H9 (cell line): ENCODE measurements around the gene CCDC91. TPM values are rescaled to one million over a fixed set of nuclear protein-coding genes. Genes with fewer than 3 reads are reported as not detected.

Source experiments
- DNase-seq: peaks from one replicate; pipeline ENCODE4 v3.0.0-alpha.2; 2017
- H2AFZ ChIP-seq: one replicate; pipeline ENCODE4 v1.6.1; 2013; ENCODE audit warnings: mild to moderate bottlenecking, low read length, control low read depth, moderate library complexity
- H2AK5ac ChIP-seq: 2 replicates; pipeline ENCODE4 v1.6.1; 2013; ENCODE audit warnings: low read length, control low read depth, mixed read lengths; ENCODE audit not compliant: insufficient read length
- H2BK120ac ChIP-seq: one replicate; pipeline ENCODE4 v1.6.1; 2013; ENCODE audit warnings: low read depth, mild to moderate bottlenecking, low read length, control low read depth, inconsistent platforms; ENCODE audit not compliant: poor library complexity, severe bottlenecking
- H2BK12ac ChIP-seq: 2 replicates; pipeline ENCODE4 v1.6.1; 2013; ENCODE audit warnings: low read length, control low read depth, mixed read lengths, low read depth; ENCODE audit not compliant: insufficient read length
- H2BK15ac ChIP-seq: 2 replicates; pipeline ENCODE4 v1.6.1; 2013; ENCODE audit warnings: low read depth, low read length, control low read depth
- H2BK20ac ChIP-seq: one replicate; pipeline ENCODE4 v1.6.1; 2013; ENCODE audit warnings: low read depth, mild to moderate bottlenecking, low read length, control low read depth, inconsistent platforms; ENCODE audit not compliant: poor library complexity, severe bottlenecking
- H2BK5ac ChIP-seq: 2 replicates; pipeline ENCODE4 v1.6.1; 2013; ENCODE audit warnings: low read length, control low read depth, mixed read lengths; ENCODE audit not compliant: insufficient read length
- H3K14ac ChIP-seq: 2 replicates; pipeline ENCODE4 v1.6.1; 2013; ENCODE audit warnings: low read length, control low read depth; ENCODE audit not compliant: insufficient read depth
- H3K18ac ChIP-seq: 2 replicates; pipeline ENCODE4 v1.6.1; 2013; ENCODE audit warnings: low read depth, mild to moderate bottlenecking, mixed read lengths, low read length, control low read depth; ENCODE audit not compliant: insufficient read length
- H3K23ac ChIP-seq: 2 replicates; pipeline ENCODE4 v1.6.1; 2013; ENCODE audit warnings: low read length, control low read depth, mixed read lengths, low read depth; ENCODE audit not compliant: insufficient read length
- H3K23me2 ChIP-seq: 2 replicates; pipeline ENCODE4 v1.6.1; 2013; ENCODE audit warnings: low read depth, mild to moderate bottlenecking, mixed read lengths, low read length, control low read depth; ENCODE audit not compliant: insufficient read length, poor library complexity, severe bottlenecking
- H3K27ac ChIP-seq: 2 replicates; pipeline ENCODE4 v1.5.1; 2013; ENCODE audit warnings: low read length, control low read depth, mixed read lengths, low read depth; ENCODE audit not compliant: insufficient read length
- H3K27me3 ChIP-seq: 2 replicates; pipeline ENCODE4 v1.6.1; 2013; ENCODE audit warnings: low read length, control low read depth, inconsistent platforms; ENCODE audit not compliant: insufficient read depth
- H3K4ac ChIP-seq: 2 replicates; pipeline ENCODE4 v1.6.1; 2013; ENCODE audit warnings: low read depth, mild to moderate bottlenecking, control low read depth, inconsistent platforms, low read length, moderate library complexity
- H3K4me1 ChIP-seq: 2 replicates; pipeline ENCODE4 v1.6.1; 2013; ENCODE audit warnings: low read length, control low read depth, inconsistent platforms; ENCODE audit not compliant: insufficient read depth
- H3K4me2 ChIP-seq: 2 replicates; pipeline ENCODE4 v1.6.1; 2013; ENCODE audit warnings: low read length, control low read depth, mixed read lengths; ENCODE audit not compliant: insufficient read length, insufficient read depth
- H3K56ac ChIP-seq: 2 replicates; pipeline ENCODE4 v1.6.1; 2013; ENCODE audit warnings: low read depth, mild to moderate bottlenecking, mixed read lengths, low read length, control low read depth; ENCODE audit not compliant: insufficient read length
- H3K79me1 ChIP-seq: 2 replicates; pipeline ENCODE4 v1.6.1; 2013; ENCODE audit warnings: low read depth, mild to moderate bottlenecking, moderate library complexity, low read length, control low read depth, inconsistent platforms; ENCODE audit not compliant: insufficient read depth, poor library complexity, severe bottlenecking
- H3K79me2 ChIP-seq: 2 replicates; pipeline ENCODE4 v1.6.1; 2013; ENCODE audit warnings: low read length, control low read depth, inconsistent platforms; ENCODE audit not compliant: insufficient read depth
- H3K9ac ChIP-seq: 2 replicates; pipeline ENCODE4 v1.6.1; 2013; ENCODE audit warnings: low read length, control low read depth, mixed read lengths; ENCODE audit not compliant: insufficient read length; ENCODE audit errors: extremely low read depth
- H3K9me3 ChIP-seq: one replicate; pipeline ENCODE4 v1.6.1; 2013; ENCODE audit warnings: low read depth, low read length, inconsistent platforms; ENCODE audit not compliant: control insufficient read depth
- H3T11ph ChIP-seq: one replicate; pipeline ENCODE4 v1.6.1; 2013; ENCODE audit warnings: mild to moderate bottlenecking, low read length, control low read depth, inconsistent platforms
- H4K20me1 ChIP-seq: one replicate; pipeline ENCODE4 v1.6.1; 2013; ENCODE audit not compliant: control insufficient read depth, insufficient read length, insufficient read depth
- H4K5ac ChIP-seq: 2 replicates; pipeline ENCODE4 v1.6.1; 2013; ENCODE audit warnings: low read depth, mild to moderate bottlenecking, mixed read lengths, low read length, control low read depth; ENCODE audit not compliant: insufficient read length
- H4K8ac ChIP-seq: replicated peaks from 2 replicates; pipeline ENCODE4 v1.6.1; 2013; ENCODE audit warnings: low read length, control low read depth, mixed read lengths, low read depth; ENCODE audit not compliant: insufficient read length
- H4K91ac ChIP-seq: 2 replicates; pipeline ENCODE4 v1.6.1; 2013; ENCODE audit warnings: low read depth, mild to moderate bottlenecking, moderate library complexity, mixed read lengths, low read length, control low read depth; ENCODE audit not compliant: insufficient read length
- H3K27ac Mint-ChIP-seq, 3 experiments: 2 replicates in 2 of 3; 3 replicates in 1 of 3; pipeline ENCODE4 v1.8.0; 2020 to 2021; ENCODE audit warnings: mixed read lengths in 3 of 3, mild to moderate bottlenecking in 1 of 3, moderate library complexity in 1 of 3
- H3K27me3 Mint-ChIP-seq: 2 replicates; pipeline ENCODE4 v1.8.0; 2021; ENCODE audit warnings: low read depth, mild to moderate bottlenecking, moderate library complexity, mixed read lengths
- H3K36me3 Mint-ChIP-seq, 3 experiments: 2 replicates in 2 of 3; 3 replicates in 1 of 3; pipeline ENCODE4 v1.8.0; 2020 to 2021; ENCODE audit warnings: low read depth in 3 of 3, mixed read lengths in 3 of 3; ENCODE audit not compliant: insufficient read depth in 1 of 3
- H3K4me1 Mint-ChIP-seq, 2 experiments: 2 replicates each; pipeline ENCODE4 v1.8.0; 2020; ENCODE audit warnings: mixed read lengths in 2 of 2
- H3K4me3 Mint-ChIP-seq, 2 experiments: 2 replicates in 1 of 2; 3 replicates in 1 of 2; pipeline ENCODE4 v1.8.0; 2020 to 2021; ENCODE audit warnings: mild to moderate bottlenecking in 2 of 2, mixed read lengths in 2 of 2, moderate library complexity in 1 of 2
- H3K9me3 Mint-ChIP-seq, 2 experiments: 2 replicates in 1 of 2; 3 replicates in 1 of 2; pipeline ENCODE4 v1.8.0; 2020; ENCODE audit warnings: mild to moderate bottlenecking in 2 of 2, mixed read lengths in 2 of 2, moderate library complexity in 1 of 2
- WGBS: extraction: QIAGEN DNeasy Blood & Tissue Kit; methylation state at CpG from one replicate; pipeline ENCODE4 v1.1.7; 2013; ENCODE audit warnings: missing lambda C conversion rate, low lambda C conversion rate, mixed read lengths; ENCODE audit not compliant: insufficient read length; ENCODE audit errors: extremely low coverage; 5-methylcytosine and 5-hydroxymethylcytosine counted together
- total RNA-seq: library from RNA; stranded (reverse); gene quantifications from 2 replicates; pipeline ENCODE4 v1.2.1, GENCODE V29; 2021
- TF ChIP-seq, protein P1 (sequence below): fragments of 200-600 bp; sonication (generic); conservative IDR thresholded peaks from 3 replicates; pipeline ENCODE4 v1.8.0; 2021; ENCODE audit warnings: antibody characterized with exemption, mild to moderate bottlenecking

Gene CCDC91
- total RNA-seq, 1 experiment from 2014 or later, result 22.7 TPM

DNA sequence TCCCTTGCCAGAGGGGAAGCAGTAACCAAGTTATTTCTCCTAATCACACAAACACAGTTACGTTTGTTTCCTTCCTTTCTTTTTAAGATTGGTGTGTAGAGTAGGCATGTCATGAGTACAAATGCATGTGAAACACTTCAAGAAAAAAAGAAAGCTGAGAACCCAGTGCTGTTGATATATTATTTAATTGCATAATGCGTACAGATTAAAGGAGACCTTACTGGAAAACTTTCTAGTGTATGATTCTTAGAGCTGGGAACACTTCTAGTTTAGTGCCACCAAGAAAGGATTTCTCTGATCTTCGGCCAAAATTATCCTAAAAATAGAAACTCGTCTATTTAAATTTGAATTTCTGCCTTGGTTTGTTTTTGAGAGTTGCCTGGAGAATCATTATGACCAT, 365.5 kb downstream of the CCDC91 start:
- H3K14ac ChIP-seq, result no peak overlapping the region
- no peak overlapping the region for H3K4me3 Mint-ChIP-seq
- H2BK120ac ChIP-seq, result no peak overlapping the region
- H2AFZ ChIP-seq, result no peak overlapping the region
- H2AK5ac ChIP-seq, result no peak overlapping the region
- no peaks in the 10 kb centered on the region for H3K23me2 ChIP-seq
- H3K18ac ChIP-seq, result no peak overlapping the region
- H3K4me1 Mint-ChIP-seq, result peaks cover 17 to 21% of the 10 kb centered on the region in 2 experiments
- no peaks in the 10 kb centered on the region for H3K9me3 Mint-ChIP-seq
- no peaks in the 10 kb centered on the region for H3K79me1 ChIP-seq
- H3K4me1 ChIP-seq, result peaks cover 3% of the 10 kb centered on the region; the same call in 1 of the 2 replicates
- no CpG with 5 or more reads among the region's 4 CpGs for WGBS
- H3K27ac ChIP-seq, result no peak overlapping the region
- no peaks in the 10 kb centered on the region for H4K20me1 ChIP-seq
- no peak overlapping the region for H4K8ac ChIP-seq
- no peak overlapping the region for H3K4ac ChIP-seq
- TF ChIP-seq, protein P1, sequence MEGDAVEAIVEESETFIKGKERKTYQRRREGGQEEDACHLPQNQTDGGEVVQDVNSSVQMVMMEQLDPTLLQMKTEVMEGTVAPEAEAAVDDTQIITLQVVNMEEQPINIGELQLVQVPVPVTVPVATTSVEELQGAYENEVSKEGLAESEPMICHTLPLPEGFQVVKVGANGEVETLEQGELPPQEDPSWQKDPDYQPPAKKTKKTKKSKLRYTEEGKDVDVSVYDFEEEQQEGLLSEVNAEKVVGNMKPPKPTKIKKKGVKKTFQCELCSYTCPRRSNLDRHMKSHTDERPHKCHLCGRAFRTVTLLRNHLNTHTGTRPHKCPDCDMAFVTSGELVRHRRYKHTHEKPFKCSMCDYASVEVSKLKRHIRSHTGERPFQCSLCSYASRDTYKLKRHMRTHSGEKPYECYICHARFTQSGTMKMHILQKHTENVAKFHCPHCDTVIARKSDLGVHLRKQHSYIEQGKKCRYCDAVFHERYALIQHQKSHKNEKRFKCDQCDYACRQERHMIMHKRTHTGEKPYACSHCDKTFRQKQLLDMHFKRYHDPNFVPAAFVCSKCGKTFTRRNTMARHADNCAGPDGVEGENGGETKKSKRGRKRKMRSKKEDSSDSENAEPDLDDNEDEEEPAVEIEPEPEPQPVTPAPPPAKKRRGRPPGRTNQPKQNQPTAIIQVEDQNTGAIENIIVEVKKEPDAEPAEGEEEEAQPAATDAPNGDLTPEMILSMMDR, result no peak
- no peaks in the 10 kb centered on the region for H3K27me3 ChIP-seq
- H3K27me3 Mint-ChIP-seq, result no peaks in the 10 kb centered on the region
- no peak overlapping the region for H3T11ph ChIP-seq
- no peaks in the 10 kb centered on the region for H3K79me2 ChIP-seq
- no peak overlapping the region for H3K4me2 ChIP-seq
- H3K9ac ChIP-seq, result no peak overlapping the region
- H3K56ac ChIP-seq, result no peak overlapping the region
- no peak overlapping the region for H2BK15ac ChIP-seq
- H4K5ac ChIP-seq, result no peak overlapping the region
- no peak overlapping the region for H2BK5ac ChIP-seq
- no peak overlapping the region for H2BK12ac ChIP-seq
- H3K27ac Mint-ChIP-seq, result no peak overlapping the region
- H4K91ac ChIP-seq, result no peak overlapping the region
- no peak overlapping the region for H3K23ac ChIP-seq
- DNase-seq, result no peak
- H3K36me3 Mint-ChIP-seq, result no peaks in the 10 kb centered on the region
- no peaks in the 10 kb centered on the region for H3K9me3 ChIP-seq
- no peak overlapping the region for H2BK20ac ChIP-seq
